CD4-positive, alpha-beta T cell treated with Interleukin-15 for 4 hours (primary cell): ENCODE data around the gene ACKR1.

Experiments used
- DNase-seq: peaks from one replicate; pipeline ENCODE4 v3.0.0-alpha.2; 2020; ENCODE audit warnings: low spot score

Gene ACKR1

GRCh38 chr1:159204161-159205141 lies at the start of gene ACKR1:
Gene ACKR1 (plus strand): TSS chr1:159204875. CDS start chr1:159204960, 85 bp downstream.
- DNase-seq: no peak

GRCh38 chr1:159161001-159161718 lies 43.5 kb upstream of the ACKR1 start:
- peak; percentile 57 for DNase-seq

- no peak for DNase-seq
These were observed 43.0 kb upstream of the ACKR1 start for GRCh38 chr1:159161719-159162026.

- DNase-seq: no peak
These were observed 42.0 kb upstream of the ACKR1 start for GRCh38 chr1:159162516-159163265.

- no peak for DNase-seq
These were observed 41.0 kb upstream of the ACKR1 start for GRCh38 chr1:159163614-159164228.

GRCh38 chr1:159168043-159168442 lies 36.6 kb upstream of the ACKR1 start:
- DNase-seq: no peak

- no peak for DNase-seq
These were observed 34.0 kb upstream of the ACKR1 start for GRCh38 chr1:159170639-159171038.

GRCh38 chr1:159171254-159171687 lies 33.4 kb upstream of the ACKR1 start, which contains the start of gene CADM3:
Gene CADM3 (plus strand): TSS chr1:159171615. CDS start chr1:159171766, 151 bp downstream.
- no peak for DNase-seq

GRCh38 chr1:159171688-159172501 lies 32.8 kb upstream of the ACKR1 start:
- no peak for DNase-seq

GRCh38 chr1:159172614-159173291 lies 31.9 kb upstream of the ACKR1 start:
- DNase-seq: no peak

- no peak for DNase-seq
These were observed 31.4 kb upstream of the ACKR1 start for GRCh38 chr1:159173320-159173719.

- DNase-seq: no peak
These were observed 29.1 kb upstream of the ACKR1 start for GRCh38 chr1:159175571-159175970.

GRCh38 chr1:159177272-159177907 lies 27.3 kb upstream of the ACKR1 start:
- no peak for DNase-seq

GRCh38 chr1:159179906-159180305 lies 24.8 kb upstream of the ACKR1 start:
- no peak for DNase-seq

- DNase-seq: no peak
These were observed 24.2 kb upstream of the ACKR1 start for GRCh38 chr1:159180516-159180915.

GRCh38 chr1:159181328-159182024 lies 23.2 kb upstream of the ACKR1 start:
- DNase-seq: no peak

GRCh38 chr1:159184201-159184600 lies 20.5 kb upstream of the ACKR1 start:
- DNase-seq: no peak

GRCh38 chr1:159185121-159185520 lies 19.6 kb upstream of the ACKR1 start:
- no peak for DNase-seq

- no peak for DNase-seq
These were observed 17.6 kb upstream of the ACKR1 start for GRCh38 chr1:159187033-159187432.
